Measurements from ENCODE around the gene SSH3.

SSH3 gene

GRCh38 chr11:67349928-67350465 lies 46.7 kb downstream of the SSH3 start:
- no peak for DNase-seq

- peak; percentile 71 for DNase-seq
These were observed 48.1 kb downstream of the SSH3 start for GRCh38 chr11:67351275-67352005.

GRCh38 chr11:67352546-67353316 lies 49.4 kb downstream of the SSH3 start:
- no peak for DNase-seq

- peak; percentile 94 for DNase-seq
These were observed 50.2 kb downstream of the SSH3 start, which contains the start of gene POLD4 for GRCh38 chr11:67353317-67354074. POLD4 (minus strand) TSS chr11:67353546; CDS start chr11:67353399, 147 bp downstream.

- peak; percentile 98 for DNase-seq
These were observed 51.0 kb downstream of the SSH3 start for GRCh38 chr11:67354075-67355022.

GRCh38 chr11:67355023-67355793 lies 51.9 kb downstream of the SSH3 start:
- DNase-seq = no peak

GRCh38 chr11:67355794-67356386 lies 52.6 kb downstream of the SSH3 start:
- DNase-seq = no peak

- DNase-seq = no peak
These were observed 53.1 kb downstream of the SSH3 start for GRCh38 chr11:67356387-67356863.

- DNase-seq = peak; percentile 74
These were observed 53.7 kb downstream of the SSH3 start for GRCh38 chr11:67356864-67357561.

GRCh38 chr11:67357831-67358670 lies 54.7 kb downstream of the SSH3 start:
- DNase-seq = peak; percentile 56

All from HCEC 1CT (cell line).